MM.1S (cell line): Measurements from ENCODE around the gene CLTC.

Source experiments
- EZH2 ChIP-seq: fragments of 300-600 bp; sonication (generic); optimal IDR thresholded peaks from 2 replicates; pipeline ENCODE3; 2017; ENCODE audit warnings: low read depth, mild to moderate bottlenecking, antibody characterized with exemption, low read length, mixed read lengths
- TF ChIP-seq, protein P1 (sequence below): fragments of 300-600 bp; sonication (generic); IDR thresholded peaks from 2 replicates; pipeline ENCODE4 v1.5.1; 2016; ENCODE audit warnings: antibody characterized with exemption, low read length, mixed read lengths

GRCh38 chr17:59743842-59744241, 124.1 kb downstream of the CLTC start:
- TF ChIP-seq, protein P1, sequence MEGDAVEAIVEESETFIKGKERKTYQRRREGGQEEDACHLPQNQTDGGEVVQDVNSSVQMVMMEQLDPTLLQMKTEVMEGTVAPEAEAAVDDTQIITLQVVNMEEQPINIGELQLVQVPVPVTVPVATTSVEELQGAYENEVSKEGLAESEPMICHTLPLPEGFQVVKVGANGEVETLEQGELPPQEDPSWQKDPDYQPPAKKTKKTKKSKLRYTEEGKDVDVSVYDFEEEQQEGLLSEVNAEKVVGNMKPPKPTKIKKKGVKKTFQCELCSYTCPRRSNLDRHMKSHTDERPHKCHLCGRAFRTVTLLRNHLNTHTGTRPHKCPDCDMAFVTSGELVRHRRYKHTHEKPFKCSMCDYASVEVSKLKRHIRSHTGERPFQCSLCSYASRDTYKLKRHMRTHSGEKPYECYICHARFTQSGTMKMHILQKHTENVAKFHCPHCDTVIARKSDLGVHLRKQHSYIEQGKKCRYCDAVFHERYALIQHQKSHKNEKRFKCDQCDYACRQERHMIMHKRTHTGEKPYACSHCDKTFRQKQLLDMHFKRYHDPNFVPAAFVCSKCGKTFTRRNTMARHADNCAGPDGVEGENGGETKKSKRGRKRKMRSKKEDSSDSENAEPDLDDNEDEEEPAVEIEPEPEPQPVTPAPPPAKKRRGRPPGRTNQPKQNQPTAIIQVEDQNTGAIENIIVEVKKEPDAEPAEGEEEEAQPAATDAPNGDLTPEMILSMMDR: no peak
- TF ChIP-seq EZH2: no peak
